ENCODE data around the gene MFAP3L.

Gene MFAP3L

GRCh38 chr4:169993531-169993930 lies 32.7 kb downstream of the MFAP3L start:
- in situ Hi-C loops (cut with MboI; ENCODE audit: low sequenced_read_pairs): no loop called here

- in situ Hi-C loops (cut with MboI; ENCODE audit: low sequenced_read_pairs): no loop called here
Measured at GRCh38 chr4:169988252-169988651, 37.9 kb downstream of the MFAP3L start.

GRCh38 chr4:169987327-169988228 lies 38.6 kb downstream of the MFAP3L start:
- in situ Hi-C loops (cut with MboI; ENCODE audit: low sequenced_read_pairs): no loop called here

- in situ Hi-C loops (cut with MboI; ENCODE audit: low sequenced_read_pairs): no loop called here
Measured at GRCh38 chr4:169986369-169986768, 39.8 kb downstream of the MFAP3L start.

- in situ Hi-C loops (cut with MboI; ENCODE audit: low sequenced_read_pairs): no loop called here
Measured at GRCh38 chr4:169985881-169986280, 40.3 kb downstream of the MFAP3L start.

GRCh38 chr4:169984745-169985144 lies 41.5 kb downstream of the MFAP3L start:
- in situ Hi-C loops (cut with MboI; ENCODE audit: low sequenced_read_pairs): no loop called here

- in situ Hi-C loops (cut with MboI; ENCODE audit: low sequenced_read_pairs): no loop called here
Measured at GRCh38 chr4:169984173-169984572, 42.0 kb downstream of the MFAP3L start.

- in situ Hi-C loops (cut with MboI; ENCODE audit: low sequenced_read_pairs): no loop called here
Measured at GRCh38 chr4:169976951-169977350, 49.2 kb downstream of the MFAP3L start.

GRCh38 chr4:169975838-169976796 lies 50.1 kb downstream of the MFAP3L start:
- in situ Hi-C loops (cut with MboI; ENCODE audit: low sequenced_read_pairs): no loop called here

GRCh38 chr4:169975131-169975837 lies 50.9 kb downstream of the MFAP3L start:
- in situ Hi-C loops (cut with MboI; ENCODE audit: low sequenced_read_pairs): no loop called here

- in situ Hi-C loops (cut with MboI; ENCODE audit: low sequenced_read_pairs): no loop called here
Measured at GRCh38 chr4:169971456-169972015, 54.7 kb downstream of the MFAP3L start.

GRCh38 chr4:169968999-169969398 lies 57.2 kb downstream of the MFAP3L start:
- in situ Hi-C loops (cut with MboI; ENCODE audit: low sequenced_read_pairs): no loop called here

- in situ Hi-C loops (cut with MboI; ENCODE audit: low sequenced_read_pairs): no loop called here
Measured at GRCh38 chr4:169963998-169964397, 62.2 kb downstream of the MFAP3L start.

GRCh38 chr4:169959254-169959653 lies 66.9 kb downstream of the MFAP3L start:
- in situ Hi-C loops (cut with MboI; ENCODE audit: low sequenced_read_pairs): no loop called here

- in situ Hi-C loops (cut with MboI; ENCODE audit: low sequenced_read_pairs): no loop called here
Measured at GRCh38 chr4:169958629-169959028, 67.6 kb downstream of the MFAP3L start.

- in situ Hi-C loops (cut with MboI; ENCODE audit: low sequenced_read_pairs): no loop called here
Measured at GRCh38 chr4:169957785-169958184, 68.4 kb downstream of the MFAP3L start.

GRCh38 chr4:169956091-169956843 lies 69.9 kb downstream of the MFAP3L start:
- in situ Hi-C loops (cut with MboI; ENCODE audit: low sequenced_read_pairs): no loop called here

- in situ Hi-C loops (cut with MboI; ENCODE audit: low sequenced_read_pairs): no loop called here
Measured at GRCh38 chr4:169955521-169955920, 70.7 kb downstream of the MFAP3L start.

GRCh38 chr4:169952236-169953002 lies 73.8 kb downstream of the MFAP3L start:
- in situ Hi-C loops (cut with MboI; ENCODE audit: low sequenced_read_pairs): no loop called here

Measured in hTERT RPE-1 (cell line).